Lower lobe of right lung (tissue), 2 donors: ENCODE measurements around the gene CKB. TPM values are rescaled to one million over a fixed set of nuclear protein-coding genes. Genes with fewer than 3 reads are reported as not detected.

Experiments
- ATAC-seq, 2 donors: fragments of 200-7000 bp; cut with Tn5 transposase; one replicate each; pipeline ENCODE4 v1.9.1; 2020 to 2022; ENCODE audit warnings: mild to moderate bottlenecking in 2 of 2, moderate library complexity in 2 of 2
- DNase-seq: peaks from one replicate; pipeline ENCODE4 v3.0.0-alpha.2; 2020
- H3K27ac ChIP-seq: fragments of 200-600 bp; one replicate; pipeline ENCODE4 v1.8.0; 2022
- H3K27me3 ChIP-seq: fragments of 200-600 bp; one replicate; pipeline ENCODE4 v1.8.0; 2022; ENCODE audit warnings: low read depth
- H3K36me3 ChIP-seq: fragments of 200-600 bp; one replicate; pipeline ENCODE4 v1.8.0; 2022; ENCODE audit warnings: mild to moderate bottlenecking
- H3K4me1 ChIP-seq: fragments of 200-600 bp; one replicate; pipeline ENCODE4 v1.8.0; 2022
- H3K4me3 ChIP-seq: fragments of 200-600 bp; one replicate; pipeline ENCODE4 v1.8.0; 2022; ENCODE audit warnings: mild to moderate bottlenecking
- H3K9me3 ChIP-seq: fragments of 200-600 bp; one replicate; pipeline ENCODE4 v1.8.0; 2022
- CTCF ChIP-seq: fragments of 200-600 bp; IDR thresholded peaks from one replicate; pipeline ENCODE4 v1.8.0; 2022; ENCODE audit warnings: antibody characterized with exemption, mild to moderate bottlenecking
- intact Hi-C: fragments of 100-400 bp; cut with DNase I; formaldehyde crosslinking; loops from one replicate; pipeline ENCODE4 v1.11.0; 2022
- total RNA-seq: library from RNA; stranded (reverse); fragmentation: NEBNext Ultra II Directional; extraction: Animal tissue kit (Norgen Biotek cat#: 25700); gene quantifications from one replicate; pipeline ENCODE4 v1.2.1, GENCODE V29; 2021
- donor health status: DM: no; HTN: yes; CAD: no; lungs with severe emphysema.

CKB gene
- total RNA-seq, 1 donor from 2014 or later, result 115 TPM

DNA sequence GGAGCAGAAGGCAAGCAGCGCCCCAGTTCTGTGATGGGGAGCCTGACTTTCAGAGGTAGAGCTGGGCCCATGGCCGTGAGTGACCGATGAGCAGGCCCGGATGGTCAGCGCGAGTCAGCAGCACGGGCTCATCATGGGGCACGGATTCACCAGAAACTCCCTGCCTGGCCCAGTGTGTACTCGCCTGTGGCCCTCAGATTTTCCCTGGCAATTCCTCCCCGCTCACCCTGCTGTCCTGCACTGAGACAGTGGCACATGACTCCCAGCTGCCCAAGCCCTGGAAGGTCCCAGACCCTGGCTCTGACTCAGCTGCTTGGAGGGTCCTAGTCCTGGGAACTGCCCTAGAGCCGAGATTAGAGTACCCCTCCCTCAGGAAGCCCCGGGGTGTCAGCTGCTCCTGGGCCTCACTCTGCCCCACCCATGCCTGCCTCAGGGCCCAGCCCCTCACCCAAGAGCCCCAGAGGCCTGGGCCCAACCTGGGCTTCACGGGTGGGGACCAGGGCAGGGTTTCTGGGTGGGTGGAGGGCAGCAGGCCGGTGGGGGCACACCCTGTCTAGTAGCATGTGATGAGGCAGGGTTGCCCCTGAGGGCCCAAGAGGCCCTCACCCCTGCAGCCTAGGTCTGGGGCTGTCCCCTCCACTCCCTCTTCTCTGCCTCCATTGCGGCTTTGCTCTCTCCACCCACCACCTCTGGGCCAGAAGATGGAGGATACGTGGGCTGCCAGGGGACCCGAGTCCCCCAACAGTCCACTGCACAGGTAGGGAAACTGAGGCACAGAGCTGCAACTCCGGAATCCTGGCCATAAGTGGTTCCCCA lies 14.8 kb upstream of the CKB start:
- no peak overlapping the region for H3K4me3 ChIP-seq
- H3K4me1 ChIP-seq, result peaks cover 36% of the 10 kb centered on the region
- ATAC-seq, result no peak
- no peak for DNase-seq
- intact Hi-C loops, result no loop called here
- no peaks in the 10 kb centered on the region for H3K27me3 ChIP-seq
- H3K27ac ChIP-seq, result no peak overlapping the region
- peaks cover 23% of the 10 kb centered on the region for H3K36me3 ChIP-seq
- no peaks in the 10 kb centered on the region for H3K9me3 ChIP-seq
- no peak for TF ChIP-seq CTCF

DNA sequence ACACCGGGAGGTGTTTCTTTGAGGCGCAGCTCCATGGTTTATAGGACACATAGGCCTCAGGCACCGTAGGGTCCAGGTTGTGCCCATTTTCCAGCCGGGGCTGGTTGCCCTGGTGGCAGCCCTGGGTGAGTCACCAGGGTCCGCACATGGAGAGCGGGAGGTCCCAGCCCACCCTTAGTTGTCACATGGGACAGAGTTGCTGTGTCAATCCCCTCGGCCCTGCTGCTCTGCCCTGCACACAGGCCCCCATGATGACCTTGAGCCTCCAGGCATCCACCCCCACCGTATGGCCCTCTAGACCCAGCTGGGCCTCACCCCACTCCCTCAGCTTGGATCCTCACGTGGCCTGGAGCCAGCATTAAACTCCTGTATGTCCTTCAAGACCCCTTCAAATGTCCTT lies 14.1 kb upstream of the CKB start:
- Histone ChIP-seq H3K4me1 (peaks cover 29% of the 10 kb centered on the region), H3K9me3 (no peaks in the 10 kb centered on the region), H3K36me3 (peaks cover 23% of the 10 kb centered on the region), H3K4me3 (no peak overlapping the region), H3K27ac (no peak overlapping the region), H3K27me3 (no peaks in the 10 kb centered on the region)
- intact Hi-C loops, result no loop called here
- no peak for ATAC-seq
- no peak for TF ChIP-seq CTCF
- DNase-seq, result no peak

DNA sequence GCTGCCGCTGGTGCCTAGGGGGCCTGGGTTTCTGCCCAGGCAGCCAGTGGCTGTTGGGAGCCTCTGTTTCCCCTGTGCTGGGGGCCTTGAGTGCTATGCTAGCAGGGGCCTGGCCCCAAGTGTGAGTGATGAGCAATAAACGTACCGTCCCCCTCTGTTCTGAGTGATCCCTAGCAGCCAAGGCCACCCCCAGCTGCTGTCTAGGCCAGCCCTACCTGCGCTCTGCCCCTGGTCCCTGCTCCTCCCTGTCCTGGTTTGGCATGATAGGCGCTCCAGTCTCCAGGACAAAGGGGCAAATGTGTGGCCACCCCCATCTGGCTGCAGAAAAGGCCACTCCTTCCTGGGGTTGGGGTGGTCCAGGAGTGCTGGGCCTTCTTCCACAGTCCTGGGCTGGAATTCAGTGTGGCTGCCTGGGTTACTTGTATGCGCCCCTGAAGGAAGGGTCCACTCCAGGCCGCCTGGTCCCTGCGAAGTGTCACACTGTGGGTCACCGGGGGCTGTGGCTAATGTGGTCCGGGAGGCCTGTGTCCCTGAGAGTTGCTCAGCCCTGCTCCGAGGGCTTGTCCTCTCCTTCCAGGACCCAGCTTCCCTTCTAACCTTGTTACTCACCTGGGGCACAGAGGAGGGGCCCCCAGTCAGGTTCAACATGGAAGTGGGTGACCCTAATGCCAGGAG lies 13.4 kb upstream of the CKB start:
- Histone ChIP-seq H3K27ac (no peak overlapping the region), H3K9me3 (no peaks in the 10 kb centered on the region), H3K36me3 (peaks cover 23% of the 10 kb centered on the region), H3K27me3 (no peaks in the 10 kb centered on the region), H3K4me1 (peaks cover 25% of the 10 kb centered on the region), H3K4me3 (no peak overlapping the region)
- no peak for ATAC-seq
- DNase-seq, result no peak
- no peak for TF ChIP-seq CTCF
- intact Hi-C loops, result no loop called here

- no peaks in the 10 kb centered on the region for H3K9me3 ChIP-seq
- no peaks in the 10 kb centered on the region for H3K27me3 ChIP-seq
- H3K36me3 ChIP-seq, result peaks cover 23% of the 10 kb centered on the region
- H3K4me1 ChIP-seq, result peaks cover 22% of the 10 kb centered on the region
- no peak for TF ChIP-seq CTCF
- no peak overlapping the region for H3K4me3 ChIP-seq
- ATAC-seq, result no peak
- no peak for DNase-seq
- intact Hi-C loops, result no loop called here
- no peak overlapping the region for H3K27ac ChIP-seq
Observed at GRCh38 chr14:103535081-103535890, 12.7 kb upstream of the CKB start.

DNA sequence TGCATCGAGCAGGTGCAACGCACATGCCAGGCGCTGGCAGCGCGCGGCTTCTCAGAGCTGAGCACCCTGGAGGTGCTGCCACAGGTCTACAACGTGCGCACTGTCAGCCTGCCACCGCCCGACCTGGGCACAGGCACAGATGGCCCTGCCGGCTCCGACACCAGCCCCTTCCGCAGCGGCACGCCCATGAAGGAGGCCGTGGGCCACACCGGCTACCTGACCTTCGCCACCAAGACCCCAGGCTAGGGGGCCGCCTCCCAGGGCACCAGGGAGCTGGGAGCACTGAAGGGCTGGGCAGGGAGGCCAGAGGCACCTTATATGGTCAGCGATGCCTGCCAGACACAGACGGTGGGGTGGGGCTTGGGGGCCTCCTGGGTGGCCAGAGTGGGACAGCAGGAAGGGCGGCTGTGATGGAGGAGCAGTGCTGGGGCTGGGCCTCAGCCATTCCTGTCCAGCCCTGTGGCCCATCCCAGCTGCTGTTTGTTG lies 12.0 kb upstream of the CKB start:
- no peak for TF ChIP-seq CTCF
- DNase-seq (no peak), ATAC-seq (no peak)
- no peak overlapping the region for H3K4me3 ChIP-seq
- peaks cover 23% of the 10 kb centered on the region for H3K36me3 ChIP-seq
- intact Hi-C loops, result no loop called here
- peaks cover 25% of the 10 kb centered on the region for H3K4me1 ChIP-seq
- H3K27ac ChIP-seq, result no peak overlapping the region
- no peaks in the 10 kb centered on the region for H3K9me3 ChIP-seq
- no peaks in the 10 kb centered on the region for H3K27me3 ChIP-seq
